ENCODE results near the gene BEST1. TPM values are rescaled to one million over a fixed set of nuclear protein-coding genes. Genes with fewer than 3 reads are reported as not detected.

Gene BEST1
- total RNA-seq, 2 donors from 2014 or later = 0.58 to 0.77 TPM

GRCh38 chr11:61971248-61972111 lies 21.3 kb downstream of the BEST1 start:
- no peaks in the 10 kb centered on the region for H3K9me3 ChIP-seq
- TF ChIP-seq CTCF (IDR thresholded peaks at IDR 0.05) = no peak
- intact Hi-C loops (cut with DNase I) = no loop called here
- H3K9ac ChIP-seq (ENCODE audit: low read depth in 2 of 2, low read length in 2 of 2) = peak overlapping the region in 1 of 2 donors; percentile 87
- no peaks in the 10 kb centered on the region for H3K27me3 ChIP-seq
- H3K4me3 ChIP-seq = no peak overlapping the region
- peaks cover 36% of the 10 kb centered on the region for H3K4me1 ChIP-seq
- H3K27ac ChIP-seq = peak overlapping the region; percentile 86
- H3K36me3 ChIP-seq = no peaks in the 10 kb centered on the region
- DNase-seq = peak; percentile 97

GRCh38 chr11:61972112-61972671 lies 22.0 kb downstream of the BEST1 start:
- no peaks in the 10 kb centered on the region for H3K36me3 ChIP-seq
- peak overlapping the region; percentile 86 for H3K27ac ChIP-seq
- H3K27me3 ChIP-seq = no peaks in the 10 kb centered on the region
- no peak for TF ChIP-seq CTCF (IDR thresholded peaks at IDR 0.05)
- no peaks in the 10 kb centered on the region for H3K9me3 ChIP-seq
- H3K9ac ChIP-seq (ENCODE audit: low read depth in 2 of 2, low read length in 2 of 2) = peak overlapping the region; percentile 42 to 84
- DNase-seq = no peak
- intact Hi-C loops (cut with DNase I) = no loop called here
- no peak overlapping the region for H3K4me3 ChIP-seq
- peaks cover 39% of the 10 kb centered on the region for H3K4me1 ChIP-seq

GRCh38 chr11:61972672-61973475 lies 22.7 kb downstream of the BEST1 start:
- no peak for TF ChIP-seq CTCF (IDR thresholded peaks at IDR 0.05)
- no peaks in the 10 kb centered on the region for H3K9me3 ChIP-seq
- intact Hi-C loops (cut with DNase I) = no loop called here

GRCh38 chr11:61973476-61974162 lies 23.5 kb downstream of the BEST1 start:
- intact Hi-C loops (cut with DNase I) = no loop called here
- TF ChIP-seq CTCF (IDR thresholded peaks at IDR 0.05) = no peak
- Histone ChIP-seq H3K4me1 (peaks cover 38% of the 10 kb centered on the region), H3K36me3 (no peaks in the 10 kb centered on the region), H3K4me3 (no peak overlapping the region), H3K9ac (ENCODE audit: low read depth in 2 of 2, low read length in 2 of 2) (peak overlapping the region in 1 of 2 donors; percentile 84), H3K27me3 (no peaks in the 10 kb centered on the region), H3K9me3 (no peaks in the 10 kb centered on the region), H3K27ac (peak overlapping the region; percentile 86)
- DNase-seq = peak; percentile 40

More at GRCh38 chr11:61972672-61973475, 22.7 kb downstream of the BEST1 start:
- Histone ChIP-seq H3K4me3 (no peak overlapping the region), H3K27me3 (no peaks in the 10 kb centered on the region), H3K27ac (peak overlapping the region; percentile 86), H3K4me1 (peaks cover 39% of the 10 kb centered on the region), H3K9ac (ENCODE audit: low read depth in 2 of 2, low read length in 2 of 2) (peak overlapping the region; percentile 42 to 84), H3K36me3 (no peaks in the 10 kb centered on the region)
- peak; percentile 54 for DNase-seq

Data from colonic mucosa (tissue), 4 donors.